A673 (cell line): Measurements from ENCODE around the gene USP48.

ENCODE experiments used
- CTCF ChIP-seq: fragments of 300-800, 200-600 bp; sonication (generic); conservative IDR thresholded peaks from 2 replicates; pipeline ENCODE4 v1.5.1; 2017; ENCODE audit warnings: low read depth, mild to moderate bottlenecking, antibody characterized with exemption, low read length, moderate library complexity, mixed read lengths
- EZH2 ChIP-seq: fragments of 200-600 bp; sonication (generic); IDR thresholded peaks from 2 replicates; pipeline ENCODE4 v1.6.1; 2017; ENCODE audit warnings: borderline replicate concordance, low read depth, mild to moderate bottlenecking, mixed read lengths, antibody characterized with exemption, low read length; ENCODE audit not compliant: poor library complexity, severe bottlenecking

- no peak for TF ChIP-seq CTCF
- TF ChIP-seq EZH2: no peak
Observed at GRCh38 chr1:21685946-21686678, 96.8 kb downstream of the USP48 start.
